Measurements from ENCODE around the gene NEURL1. TPM values are rescaled to one million over a fixed set of nuclear protein-coding genes. Genes with fewer than 3 reads are reported as not detected.

Gene NEURL1
- polyA plus RNA-seq, 10 donors, result 8.8 to 32.7 (median 24.5) TPM

DNA sequence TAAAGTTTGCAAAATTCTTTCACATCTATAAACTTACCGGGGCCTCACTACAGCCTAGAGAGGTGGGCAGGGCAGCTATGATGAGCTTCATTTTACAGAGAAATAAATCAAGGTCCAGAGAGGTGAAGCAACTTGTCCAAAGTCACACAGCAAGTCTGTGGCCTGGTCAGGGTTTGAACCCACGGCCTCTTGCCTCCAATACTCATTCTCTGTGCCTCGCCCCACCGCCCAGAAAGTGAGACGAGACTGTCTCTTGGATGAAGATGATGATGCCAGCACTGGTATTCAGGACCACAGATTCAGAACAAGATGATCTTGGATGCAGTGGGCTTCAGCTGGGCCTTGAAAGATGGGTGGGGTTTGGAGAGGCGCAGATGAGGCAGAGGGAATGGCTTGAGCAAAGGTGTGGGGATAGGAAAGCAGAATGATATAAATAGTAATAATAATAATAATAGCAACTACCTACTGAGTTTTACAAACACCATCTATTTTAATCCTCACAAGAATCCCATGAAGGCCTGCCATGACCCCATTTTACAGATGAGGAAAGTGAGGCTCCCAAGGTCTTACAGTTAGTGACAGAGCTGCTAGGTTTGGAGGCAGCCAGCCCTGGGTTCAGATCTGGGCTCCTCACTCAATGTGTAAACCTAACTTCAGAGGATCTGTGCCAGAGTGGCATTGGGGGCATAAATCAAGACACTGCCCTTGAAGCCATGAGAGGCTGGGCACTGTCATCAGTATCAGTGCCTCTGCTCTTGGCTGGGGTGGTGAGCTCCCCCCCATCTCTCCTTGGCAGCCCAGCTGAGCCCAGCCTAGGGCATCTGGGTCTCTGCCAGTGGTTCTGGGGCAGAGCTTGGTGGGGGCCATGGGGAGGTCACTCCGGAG, 70.0 kb downstream of the NEURL1 start:
- no peak for DNase-seq

DNA sequence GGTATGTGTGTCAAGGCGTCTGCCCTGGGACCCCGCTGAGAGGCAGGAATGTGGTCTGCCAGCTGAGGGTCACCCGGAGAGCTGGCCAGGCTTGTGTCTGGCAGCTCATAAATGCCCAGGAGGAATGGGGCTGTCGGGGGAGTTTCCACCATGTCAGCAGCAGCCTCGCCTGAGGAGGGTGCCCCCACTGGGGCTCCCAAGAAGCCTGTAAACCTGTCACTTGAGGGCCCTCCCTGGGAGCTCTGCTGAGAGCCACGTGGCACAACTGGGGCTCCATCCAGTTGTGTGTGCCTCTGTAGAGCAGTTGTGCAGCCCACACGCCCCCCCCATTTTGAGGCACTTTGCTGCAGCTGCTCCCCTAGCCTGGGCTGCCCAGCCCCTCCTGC, 70.6 kb downstream of the NEURL1 start:
- no peak for DNase-seq

DNA sequence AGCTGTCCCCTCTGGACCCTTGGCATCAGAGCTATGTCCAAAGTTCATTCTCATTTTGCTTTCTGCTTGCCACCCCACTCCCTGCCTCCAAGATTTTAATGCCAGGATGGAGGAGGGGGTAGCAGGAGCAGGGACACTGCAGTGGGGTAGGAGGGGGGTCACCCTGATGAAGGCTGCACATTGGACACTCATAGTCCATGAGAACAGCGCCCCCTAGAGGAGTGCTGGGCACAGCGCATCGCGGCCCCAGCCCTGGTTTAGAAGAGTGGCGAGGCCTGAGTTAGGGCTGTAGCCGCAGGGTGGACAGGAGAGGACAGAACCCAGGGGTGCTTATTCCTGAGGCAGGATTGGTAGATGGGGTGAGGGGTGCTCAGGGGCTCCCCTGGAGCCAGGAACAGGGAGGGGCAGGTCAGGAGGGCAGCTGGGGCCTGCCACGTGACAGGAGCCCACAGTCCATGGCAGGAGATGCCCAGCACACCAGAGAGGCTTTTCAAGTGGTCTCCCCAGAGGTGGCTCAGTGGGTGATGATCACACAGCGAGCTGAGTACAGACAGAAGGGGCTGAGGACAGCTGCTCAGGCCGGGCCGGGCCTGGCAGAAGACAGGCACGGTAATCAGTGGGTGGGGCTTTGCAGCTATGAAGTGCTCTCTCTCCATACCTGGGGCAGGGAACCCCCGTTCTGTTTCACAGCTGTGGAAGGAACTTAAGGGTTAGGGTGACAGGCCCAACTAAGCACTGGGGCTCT, 71.4 kb downstream of the NEURL1 start:
- DNase-seq, result no peak

DNA sequence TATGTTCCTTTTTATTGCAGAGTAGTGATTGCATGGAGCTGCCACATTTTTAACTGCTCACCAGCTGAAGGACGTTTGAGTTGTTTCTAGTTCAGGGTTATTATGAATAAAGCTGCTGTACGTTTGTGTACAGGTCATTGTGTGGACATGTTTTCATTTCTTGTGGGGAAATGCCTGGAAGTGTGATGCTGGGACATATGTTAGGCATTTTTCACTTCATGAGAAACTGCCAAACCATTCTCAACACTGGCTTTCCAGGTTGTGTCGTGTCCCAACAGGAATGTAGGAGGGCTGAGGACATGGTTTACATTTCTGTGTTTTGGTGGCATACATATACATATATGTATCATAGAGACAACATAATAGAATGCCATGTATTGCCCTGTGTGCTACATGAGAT, 73.0 kb downstream of the NEURL1 start:
- no peak for DNase-seq

DNA sequence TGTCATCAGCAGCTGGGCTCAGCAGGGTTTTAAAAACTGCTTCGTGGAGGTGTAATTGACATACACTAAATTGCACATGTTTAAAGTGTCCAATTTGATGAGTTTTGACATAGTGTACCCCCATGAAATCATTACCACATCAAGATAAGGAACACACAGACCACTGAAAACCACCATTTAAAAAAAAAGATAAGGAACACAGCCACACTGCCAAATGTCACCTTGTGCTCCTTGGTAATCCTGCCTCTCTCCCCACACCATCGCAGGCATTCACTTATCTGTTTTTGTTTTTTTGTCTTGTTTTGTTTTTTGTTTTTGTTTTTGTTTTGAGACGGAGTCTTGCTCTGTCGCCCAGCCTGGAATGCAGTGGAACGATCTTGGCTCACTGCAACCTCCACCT, 75.0 kb downstream of the NEURL1 start:
- no peak for DNase-seq

DNA sequence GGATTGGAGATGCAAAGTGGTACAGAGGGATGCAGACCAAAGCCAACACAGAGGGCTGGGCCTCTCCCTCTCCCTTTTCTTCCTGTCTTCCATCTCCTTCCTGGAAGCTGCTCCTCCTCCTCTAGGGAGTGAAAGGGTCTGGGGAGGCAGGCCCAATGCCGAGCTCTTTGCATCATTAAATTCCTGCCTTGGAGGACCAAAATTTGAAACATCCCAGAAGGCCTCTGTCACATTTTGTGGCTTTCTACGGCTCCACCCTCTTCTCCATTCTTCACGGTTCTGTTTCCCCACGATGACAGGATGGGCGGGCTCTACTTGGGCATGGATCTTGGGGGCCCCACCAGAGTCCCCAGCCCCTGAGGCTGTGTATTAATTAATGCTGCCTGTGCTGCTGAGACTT, 76.4 kb downstream of the NEURL1 start:
- no peak for DNase-seq

DNA sequence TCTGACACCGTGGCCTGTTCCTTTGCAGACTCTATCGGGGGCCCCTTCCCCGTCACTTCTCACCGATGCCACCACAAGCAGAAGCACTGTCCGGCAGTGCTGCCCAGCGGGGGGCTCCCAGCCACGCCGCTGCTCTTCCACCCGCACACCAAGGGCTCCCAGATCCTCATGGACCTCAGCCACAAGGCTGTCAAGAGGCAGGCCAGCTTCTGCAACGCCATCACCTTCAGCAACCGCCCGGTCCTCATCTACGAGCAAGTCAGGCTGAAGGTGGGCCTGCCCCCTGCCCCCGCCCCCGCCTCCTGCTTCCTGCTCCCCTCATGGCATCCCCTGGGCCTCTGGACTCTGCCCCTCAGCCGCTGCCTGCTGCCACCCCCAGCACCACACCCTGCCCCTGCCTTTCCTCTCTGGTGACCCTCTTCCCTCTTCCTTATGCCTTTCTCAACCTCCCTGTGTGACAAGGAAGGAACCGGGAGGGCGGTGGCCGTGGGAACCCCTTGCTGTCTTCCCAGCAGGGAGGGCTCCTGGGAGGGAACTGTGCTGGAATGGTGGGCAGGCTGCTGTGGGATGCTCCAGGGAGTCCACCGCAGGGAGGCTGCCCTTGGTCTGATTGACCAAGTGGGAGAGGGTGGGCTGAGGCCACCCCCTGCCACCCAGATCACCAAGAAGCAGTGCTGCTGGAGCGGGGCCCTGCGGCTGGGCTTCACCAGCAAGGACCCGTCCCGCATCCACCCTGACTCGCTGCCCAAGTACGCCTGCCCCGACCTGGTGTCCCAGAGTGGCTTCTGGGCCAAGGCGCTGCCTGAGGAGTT, 77.5 kb downstream of the NEURL1 start:
- DNase-seq, result no peak

DNA sequence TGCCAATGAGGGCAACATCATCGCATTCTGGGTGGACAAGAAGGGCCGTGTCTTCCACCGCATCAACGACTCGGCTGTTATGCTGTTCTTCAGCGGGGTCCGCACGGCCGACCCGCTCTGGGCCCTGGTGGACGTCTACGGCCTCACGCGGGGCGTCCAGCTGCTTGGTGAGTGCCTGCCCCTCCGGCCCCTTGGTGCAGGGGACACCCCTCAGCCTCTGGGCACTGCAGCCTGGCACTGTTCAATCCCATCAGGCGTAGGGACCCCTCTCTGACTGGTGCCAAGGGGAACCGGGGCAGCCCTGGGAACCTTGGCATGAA, 78.1 kb downstream of the NEURL1 start:
- DNase-seq, result no peak

DNA sequence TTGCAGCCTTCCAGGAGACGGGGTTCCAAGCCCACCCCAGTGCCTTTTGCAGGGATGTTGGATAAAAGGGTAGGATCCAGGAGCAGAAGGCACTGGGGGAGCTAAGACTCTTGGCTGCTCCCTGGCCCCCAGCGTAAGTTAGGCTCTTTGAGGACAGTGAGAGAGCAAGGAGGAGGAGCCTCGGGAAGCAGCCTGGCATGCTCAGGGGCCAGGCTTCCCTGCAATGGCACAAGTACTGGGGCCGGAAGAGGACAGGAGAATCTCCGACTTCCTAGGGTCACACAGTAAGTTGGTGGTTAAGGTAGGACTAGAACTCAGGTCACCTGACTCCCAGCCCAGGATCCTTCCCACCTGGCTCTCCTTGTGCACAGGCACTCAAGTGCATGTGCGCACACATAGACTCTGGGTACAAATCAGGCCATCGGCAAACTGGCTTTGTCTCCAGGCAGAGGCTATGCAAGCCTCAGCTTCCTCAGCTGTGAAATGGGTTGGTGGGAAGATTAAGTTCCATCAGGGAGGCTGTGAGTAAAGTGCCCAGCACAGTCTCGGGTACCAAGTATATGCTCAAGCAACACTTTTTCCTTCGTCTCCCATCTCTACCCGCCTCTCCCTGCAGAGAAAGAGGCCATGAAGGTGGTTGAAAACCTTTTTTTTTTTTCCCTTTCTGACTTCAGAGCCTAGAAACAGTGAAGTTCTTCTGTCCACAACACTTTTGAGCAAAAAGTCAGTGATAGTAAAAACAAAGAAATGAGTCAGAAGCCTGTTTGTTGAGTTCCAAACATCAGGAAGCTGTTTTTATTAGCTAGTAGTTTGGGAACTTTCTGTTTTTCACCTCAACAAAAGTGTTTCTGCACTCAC, 79.1 kb downstream of the NEURL1 start:
- no peak for DNase-seq

DNA sequence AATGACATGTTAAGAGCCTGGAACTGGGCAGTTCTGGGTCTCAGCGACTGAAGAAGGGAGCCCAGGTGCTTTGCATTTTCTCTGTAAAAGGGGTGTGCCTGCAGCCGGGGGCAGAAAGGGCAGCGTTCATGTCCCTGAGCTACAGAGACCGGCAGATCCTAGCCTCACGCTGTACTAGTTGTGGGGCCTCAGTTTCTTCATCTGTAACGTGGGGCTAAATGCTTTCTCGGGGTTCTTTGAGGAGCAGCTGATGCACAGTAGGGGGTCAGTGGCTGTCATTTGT, 79.6 kb downstream of the NEURL1 start:
- DNase-seq, result no peak

DNA sequence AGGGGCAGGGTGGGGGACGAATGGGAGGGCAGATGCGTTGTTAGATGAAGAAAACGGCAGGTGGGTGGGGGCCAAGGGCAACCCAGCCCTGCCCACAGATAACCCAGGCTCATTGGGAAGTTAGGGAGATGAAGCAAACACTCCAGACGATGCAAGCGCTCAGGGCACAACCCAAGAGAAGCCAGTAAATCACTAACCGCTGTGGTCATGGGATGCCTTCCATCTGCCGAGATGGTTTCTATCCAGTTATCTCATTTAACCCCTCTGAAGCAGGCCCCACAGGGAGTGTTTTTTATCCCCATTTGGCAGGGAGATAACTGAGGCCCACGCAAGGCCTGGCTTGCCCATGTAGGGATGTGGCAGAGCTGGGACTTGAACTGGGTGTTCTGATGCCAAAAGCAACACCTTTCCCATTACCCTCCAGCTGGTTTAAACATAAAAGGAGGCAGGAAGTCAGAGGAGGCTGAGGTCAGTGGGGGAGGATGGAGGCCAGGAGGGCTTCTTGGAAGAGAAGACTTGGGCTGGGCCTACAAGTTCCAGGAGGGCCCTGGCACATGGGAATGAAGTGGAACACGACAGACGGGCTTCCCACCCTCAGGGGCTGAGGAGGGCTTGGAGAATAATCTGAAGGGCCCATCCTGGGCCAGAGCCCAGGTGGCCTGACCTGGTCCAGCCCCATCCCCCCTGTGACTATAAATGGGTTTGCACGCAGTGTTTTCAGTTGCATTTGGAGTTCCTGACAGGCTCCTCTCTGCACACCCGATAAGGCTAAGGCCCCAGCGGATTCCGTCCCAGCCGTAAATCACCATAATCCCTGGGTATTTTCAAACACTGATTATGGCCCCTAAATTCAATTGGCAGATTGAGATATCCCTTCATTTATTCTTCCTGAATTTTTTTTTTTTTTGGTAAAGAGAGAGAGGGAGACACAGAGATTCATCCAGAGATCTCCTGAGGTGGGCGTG, 80.9 kb downstream of the NEURL1 start:
- DNase-seq, result no peak

DNA sequence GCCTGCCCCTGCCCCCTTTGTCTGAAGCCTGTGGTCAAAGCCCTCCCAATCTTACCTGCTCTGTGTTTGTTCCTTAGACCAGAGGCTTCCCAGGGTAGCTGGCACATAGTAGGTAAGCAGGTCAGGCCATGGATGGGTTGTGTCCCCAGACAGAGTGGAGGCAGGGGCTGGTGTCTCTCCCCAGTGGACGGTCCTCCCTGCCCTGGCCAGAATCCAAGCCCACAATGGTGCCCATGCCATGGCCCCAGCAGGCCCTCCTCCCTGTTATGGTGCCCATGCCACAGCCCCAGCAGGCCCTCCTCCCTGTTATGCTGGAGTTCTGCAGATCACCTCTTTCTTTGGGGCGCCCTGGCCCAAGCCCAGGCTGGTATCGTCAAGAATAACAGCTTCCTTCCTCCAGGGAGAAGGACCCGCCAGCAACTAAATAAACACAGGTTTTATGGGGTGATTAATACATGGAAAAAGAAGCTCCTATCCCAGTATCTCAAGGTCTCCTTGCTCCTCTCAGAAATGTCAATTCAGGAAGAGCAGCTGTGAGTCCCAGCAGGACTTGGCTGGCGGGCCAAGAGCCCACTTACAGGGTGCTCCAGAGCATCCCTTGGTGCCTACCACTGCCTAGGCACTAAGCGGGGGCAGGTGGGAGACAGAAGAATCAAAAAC, 82.0 kb downstream of the NEURL1 start:
- no peak for DNase-seq

DNA sequence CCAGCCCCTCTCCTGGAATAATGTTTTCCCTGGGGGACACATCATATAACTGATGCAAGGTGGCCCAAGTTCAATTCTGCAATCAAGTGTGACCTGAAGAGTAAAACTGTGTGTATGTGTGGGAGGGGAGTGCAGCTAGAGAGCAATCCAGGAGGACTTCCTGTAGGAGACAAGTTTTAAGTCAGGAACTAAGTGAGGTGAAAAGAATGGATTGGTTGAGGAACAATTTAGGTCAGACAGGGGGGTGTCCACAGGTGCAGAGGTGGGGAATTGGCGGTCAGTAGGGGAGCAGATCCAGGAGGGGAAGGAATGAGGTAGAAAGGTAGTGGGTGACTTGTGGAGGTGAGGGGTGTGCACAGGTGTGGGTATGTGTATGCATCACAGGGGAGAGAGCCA, 82.6 kb downstream of the NEURL1 start:
- no peak for DNase-seq

DNA sequence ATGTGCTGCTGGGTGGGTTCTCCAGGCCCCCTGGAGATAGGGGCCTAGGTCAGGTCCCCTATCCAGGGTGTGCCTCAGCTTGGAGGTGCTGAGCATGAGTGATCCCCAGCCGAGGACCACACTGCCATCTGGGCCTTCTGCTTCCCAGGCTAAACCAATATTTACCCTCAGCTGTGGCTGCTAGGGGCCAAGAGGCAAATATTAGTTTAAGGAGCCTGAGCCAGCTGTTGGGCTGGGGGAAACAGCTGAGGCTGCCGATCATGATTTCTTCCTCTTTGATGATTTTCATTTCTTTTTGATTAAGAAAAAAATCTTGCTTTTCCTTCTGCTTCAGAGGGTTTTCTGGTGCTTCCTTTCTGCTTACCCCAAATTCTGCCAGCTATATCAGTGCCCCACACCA, 83.4 kb downstream of the NEURL1 start:
- no peak for DNase-seq

DNA sequence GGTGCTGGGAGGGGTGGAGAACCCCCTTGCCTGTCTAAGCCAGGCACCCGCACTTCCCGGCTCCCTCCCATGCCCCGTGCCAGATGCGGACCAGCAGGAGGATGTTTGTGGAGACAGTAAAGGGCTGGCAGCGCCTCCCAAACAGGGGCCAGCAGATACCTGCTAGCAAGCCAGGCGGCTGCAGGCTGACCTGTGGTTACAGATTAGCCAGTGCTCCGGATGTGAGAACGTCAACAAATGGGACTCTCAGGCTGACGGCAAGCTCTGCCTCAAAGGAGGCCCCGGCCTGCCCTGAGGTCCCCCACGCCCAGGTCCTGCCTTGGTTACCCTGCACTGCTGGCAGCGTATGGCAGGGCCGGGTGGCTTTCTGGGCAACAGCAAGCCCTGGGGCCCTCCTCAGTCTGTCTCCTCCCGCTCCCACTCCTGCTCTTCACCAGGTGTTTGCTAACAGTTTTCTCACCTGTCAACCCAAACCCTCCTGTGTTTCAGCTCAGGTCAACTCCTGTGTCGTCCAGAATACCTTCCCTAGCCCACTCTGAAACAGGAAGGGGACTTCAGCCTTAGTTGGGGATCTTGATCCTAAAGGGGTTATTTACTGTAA, 85.4 kb downstream of the NEURL1 start:
- DNase-seq, result no peak

DNA sequence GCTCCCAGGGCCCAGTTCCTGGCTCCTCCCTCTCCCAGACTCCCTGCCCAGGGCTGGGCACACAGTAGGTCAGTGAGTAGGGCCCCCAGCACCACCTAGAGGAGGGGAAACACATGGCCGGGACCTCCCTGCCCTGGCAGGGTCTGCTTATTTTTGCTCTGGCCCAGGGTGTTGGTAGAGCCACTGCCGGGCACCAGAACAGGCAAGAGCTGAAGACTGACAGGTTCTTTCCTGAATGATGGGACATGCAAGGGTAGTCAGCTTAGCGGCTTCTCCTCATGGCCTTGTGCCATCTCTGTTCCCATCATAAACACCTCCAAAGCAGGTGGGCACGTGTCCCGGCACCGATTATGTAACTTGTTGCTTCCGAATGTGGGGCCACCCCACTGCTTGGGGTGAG, 86.5 kb downstream of the NEURL1 start:
- no peak for DNase-seq

DNA sequence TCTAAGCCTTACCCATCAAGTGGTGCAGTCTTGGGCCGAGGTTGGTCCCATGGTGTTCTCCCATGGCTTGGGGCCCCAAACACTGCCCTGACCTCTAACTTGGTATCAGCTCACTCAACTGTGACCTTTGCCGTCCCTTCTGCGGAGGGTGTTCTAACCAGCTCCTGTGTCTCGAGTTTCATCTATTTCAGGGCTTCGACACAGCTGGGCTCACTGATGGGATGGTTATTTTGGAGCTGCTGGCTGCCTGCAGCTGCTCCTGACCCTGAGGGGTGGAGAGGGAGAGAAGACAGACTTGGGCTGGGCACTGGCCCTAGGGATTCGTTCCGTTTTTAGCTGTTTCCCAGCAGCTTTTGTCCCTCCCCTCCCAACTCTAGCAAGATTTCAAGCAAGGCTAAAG, 86.9 kb downstream of the NEURL1 start:
- peak; percentile 60 to 71 (median 68) for DNase-seq

DNA sequence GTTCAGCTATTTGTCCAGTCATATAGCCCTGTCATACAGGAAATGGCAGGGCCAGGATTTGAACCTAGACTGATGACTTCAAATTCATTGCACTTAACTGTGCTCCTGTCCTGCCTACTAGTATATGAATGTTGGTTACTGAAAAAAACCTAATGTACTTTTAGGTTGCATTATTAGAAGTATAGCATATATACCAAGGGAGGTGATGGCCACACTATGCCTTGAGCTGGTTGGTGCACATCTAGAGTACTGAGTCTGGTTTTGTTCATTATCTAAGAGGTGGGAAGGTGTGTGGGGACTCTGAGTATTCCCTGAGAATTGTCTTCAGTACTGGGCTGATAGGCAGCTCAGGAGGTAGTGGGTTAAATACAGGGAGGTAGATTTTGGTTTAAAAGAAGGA, 88.0 kb downstream of the NEURL1 start:
- DNase-seq, result no peak

DNA sequence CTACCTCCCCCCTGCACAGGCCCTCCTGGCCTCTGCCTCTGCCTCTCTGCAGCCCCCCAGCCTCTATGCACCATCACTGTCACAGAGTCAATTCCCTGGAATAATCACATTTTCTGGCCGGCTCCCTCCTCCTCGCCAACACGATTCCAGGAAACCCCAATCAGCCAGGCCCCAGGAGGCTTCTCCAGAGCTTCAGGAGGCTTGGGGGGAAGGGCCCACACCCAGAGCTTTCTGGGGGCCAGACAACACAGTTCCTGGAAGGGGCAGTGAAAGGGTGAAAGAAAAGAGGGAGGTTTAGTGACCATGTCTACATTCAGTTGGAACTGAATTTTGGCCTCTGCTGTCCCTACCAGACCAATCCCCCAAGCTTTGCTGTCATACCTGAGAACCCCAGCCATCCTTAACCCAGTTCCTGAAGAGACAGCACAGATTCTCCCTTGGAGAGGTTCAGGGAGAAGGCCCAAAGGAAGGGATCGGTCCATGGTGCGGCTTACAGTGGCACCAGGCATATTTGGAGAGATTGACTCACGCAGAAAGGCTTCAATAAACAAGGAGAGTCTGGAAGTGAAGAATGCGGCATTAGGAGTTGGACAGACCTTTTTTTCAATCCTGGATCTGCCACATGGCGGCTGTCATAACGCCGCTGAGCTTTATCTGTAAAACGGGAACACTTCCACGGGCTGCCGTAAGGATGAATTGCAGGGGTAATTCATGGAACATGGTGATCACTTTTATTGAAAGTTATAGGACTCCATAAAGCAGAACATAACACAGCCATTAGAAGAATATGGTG, 89.0 kb downstream of the NEURL1 start:
- DNase-seq, result no peak
